K562 (cell line): ENCODE results near the gene ADIPOQ. TPM values are rescaled to one million over a fixed set of nuclear protein-coding genes. Genes with fewer than 3 reads are reported as not detected.
A peak's percentile ranks its signal among the peaks of the same experiment; 100 is the strongest.

Experiments
- ATAC-seq: fragments of 200-7000 bp; cut with Tn5 transposase; 3 replicates; pipeline ENCODE4 v1.9.1; 2020; ENCODE audit warnings: moderate library complexity
- BruUV-seq: library from RNA; stranded (reverse); fragments of 400-500 nt; replicated peaks from 2 replicates; lab custom pipeline; 2021; lab: Mats Ljungman, UMichigan
- CTCF ChIA-PET: fragments of 300-600 bp; formaldehyde crosslinking; extraction: SDS; loops from one replicate; lab custom pipeline; 2021; ENCODE audit warnings: low intra/inter-chr PET ratio; lab: Yijun Ruan, JAX
- POLR2A ChIA-PET: fragments of 300-600, 350-650 bp; sonication (Branson Sonifier 250); formaldehyde crosslinking; extraction: SDS; loops from one replicate; lab custom pipeline; 2021; ENCODE audit warnings: antibody characterized with exemption, inconsistent platforms; lab: Yijun Ruan, JAX
- DNase-seq, 4 experiments: peaks; one replicate each; pipeline versions ENCODE4 v3.0.0 to v3.0.0-alpha.2; 2011 to 2018; ENCODE audit warnings: low spot score in 3 of 4, mixed read lengths in 3 of 4; ENCODE audit errors: extremely low read depth in 1 of 4
- FAIRE-seq: peaks from 2 replicates; lab custom pipeline; 2011; peaks lifted over from hg19 to GRCh38; lab: Jason Lieb, UNC
- H2AFZ ChIP-seq: 2 replicates; pipeline ENCODE4 v1.6.0; 2011; ENCODE audit warnings: low read depth, low read length, control low read depth, inconsistent platforms
- H3K27ac ChIP-seq: fragments of 200-600 bp; 3 replicates; pipeline ENCODE4 v1.8.0; 2011; ENCODE audit warnings: low read depth, mild to moderate bottlenecking, control low read depth, inconsistent platforms, low read length, moderate library complexity, mixed read lengths; ENCODE audit errors: extremely low read depth
- H3K27me3 ChIP-seq, 2 experiments: fragments of 300-600 bp in 1 of 2; 2 replicates in 1 of 2; 3 replicates in 1 of 2; pipeline versions ENCODE4 v1.6.0 to v1.8.0; 2011; ENCODE audit warnings: inconsistent platforms in 2 of 2, low read length in 2 of 2, mild to moderate bottlenecking in 1 of 2, mixed read lengths in 1 of 2, moderate library complexity in 1 of 2; ENCODE audit not compliant: control insufficient read depth in 2 of 2, insufficient read depth in 2 of 2
- H3K36me3 ChIP-seq: fragments of 300-600 bp; 3 replicates; pipeline ENCODE4 v1.8.0; 2011; ENCODE audit warnings: mild to moderate bottlenecking, low read length, inconsistent platforms; ENCODE audit not compliant: control insufficient read depth, insufficient read depth
- H3K4me1 ChIP-seq, 2 experiments: fragments of 200-600 bp in 1 of 2; replicated peaks in 1 of 2; 2 replicates in 1 of 2; 3 replicates in 1 of 2; pipeline versions ENCODE4 v1.5.1 to v1.8.0; 2011; ENCODE audit warnings: inconsistent platforms in 2 of 2, low read length in 2 of 2, mild to moderate bottlenecking in 1 of 2, mixed read lengths in 1 of 2, moderate library complexity in 1 of 2; ENCODE audit not compliant: control insufficient read depth in 2 of 2, insufficient read depth in 2 of 2
- H3K4me2 ChIP-seq: 2 replicates; pipeline ENCODE4 v1.6.1; 2011; ENCODE audit warnings: low read length, control low read depth, inconsistent platforms, mixed read lengths; ENCODE audit not compliant: insufficient read depth
- H3K4me3 ChIP-seq: fragments of 200-600 bp; sonication (generic), shearing (Covaris generic); 2 replicates; pipeline ENCODE4 v1.5.1; 2016; ENCODE audit warnings: control low read depth, inconsistent platforms
- H3K79me2 ChIP-seq: fragments of 200-600 bp; 3 replicates; pipeline ENCODE4 v1.8.0; 2011; ENCODE audit warnings: low read length, inconsistent platforms; ENCODE audit not compliant: control insufficient read depth, insufficient read depth
- H3K9ac ChIP-seq, 2 experiments: 2 replicates each; pipeline versions ENCODE4 v1.6.0 to v1.6.1; 2011; ENCODE audit warnings: low read depth in 2 of 2, low read length in 2 of 2, control low read depth in 1 of 2, inconsistent platforms in 1 of 2, mild to moderate bottlenecking in 1 of 2, mixed read lengths in 1 of 2; ENCODE audit not compliant: insufficient read depth in 1 of 2
- H3K9me1 ChIP-seq: one replicate; pipeline ENCODE4 v1.6.0; 2011; ENCODE audit warnings: inconsistent platforms, mild to moderate bottlenecking, low read length, moderate library complexity; ENCODE audit not compliant: control insufficient read depth, insufficient read depth
- H3K9me3 ChIP-seq: replicated peaks from 2 replicates; pipeline ENCODE4 v1.5.1; 2011; ENCODE audit warnings: low read depth, low read length, inconsistent platforms; ENCODE audit not compliant: control insufficient read depth, insufficient read depth
- H4K20me1 ChIP-seq: replicated peaks from 2 replicates; pipeline ENCODE4 v1.6.1; 2011; ENCODE audit warnings: low read length, inconsistent platforms, mixed read lengths; ENCODE audit not compliant: control insufficient read depth, insufficient read depth
- ILK ChIP-seq: fragments of 450-650 bp; IDR thresholded peaks from 2 replicates; pipeline ENCODE4 v1.6.1; 2016; ENCODE audit warnings: missing genetic modification characterization, low read depth, mild to moderate bottlenecking, missing compliant biosample characterization, moderate library complexity, borderline replicate concordance
- ZSCAN32 ChIP-seq: fragments of 450-650 bp; formaldehyde crosslinking; IDR thresholded peaks from 2 replicates; pipeline ENCODE4 v1.4.0; 2020; ENCODE audit warnings: mild to moderate bottlenecking, moderate library complexity
- WGBS: fragments of 100-300 bp; shearing (Covaris generic); methylation state at CpG from one replicate; pipeline ENCODE4 v1.1.6; 2016; ENCODE audit warnings: low coverage, mixed read lengths; ENCODE audit not compliant: insufficient coverage; ENCODE audit errors: missing lambda C conversion rate; 5-methylcytosine and 5-hydroxymethylcytosine counted together
- in situ Hi-C: fragments of 300-500 bp; cut with MboI; formaldehyde crosslinking; loops from 4 replicates; pipeline ENCODE4 v1.15.0; 2018; ENCODE audit warnings: inconsistent platforms, mixed read lengths
- intact Hi-C: fragments of 100-400 bp; cut with micrococcal nuclease; formaldehyde crosslinking; loops from 2 replicates; pipeline ENCODE4 v1.14.2; 2022
- polyA plus RNA-seq, 8 experiments: library from polyadenylated mRNA; depleted of rRNA in 4 of 8; stranded (reverse) in 5 of 8; unstranded in 3 of 8; fragments of >200 nt; fragmentation: Nextera tagmentation in 2 of 8; fragmentation: Illumina TruSeq in 1 of 8; extraction: Ambion mirVana in 2 of 8; extraction: Trizol in 1 of 8; gene quantifications; 2 replicates each; pipeline versions ENCODE4 v1.2.1 to v1.2.3, GENCODE V29; 2011 to 2014; ENCODE audit warnings: inconsistent platforms in 1 of 8, missing spikeins in 1 of 8
- total RNA-seq, 7 experiments: library from RNA; depleted of rRNA in 6 of 7; stranded (reverse); fragments of >200 nt in 6 of 7; fragmentation: Illumina TruSeq in 2 of 7; extraction: Trizol in 2 of 7; gene quantifications; 2 replicates each; pipeline versions ENCODE4 v1.2.1 to v1.2.3, GENCODE V29; 2011 to 2021; ENCODE audit warnings: low replicate concordance in 1 of 7
- TF ChIP-seq, protein P1 (sequence below): fragments of 450-650 bp; IDR thresholded peaks from 2 replicates; pipeline ENCODE4 v1.6.1; 2018; ENCODE audit not compliant: partially characterized antibody
- TF ChIP-seq, protein P2 (sequence below), 2 experiments: IDR thresholded peaks; 2 replicates each; pipeline ENCODE4 v1.6.1; 2011; ENCODE audit warnings: borderline replicate concordance in 1 of 2, control low read depth in 1 of 2, low read depth in 1 of 2, low read length in 1 of 2, mild to moderate bottlenecking in 1 of 2, mixed read lengths in 1 of 2, moderate library complexity in 1 of 2; ENCODE audit not compliant: insufficient read depth in 1 of 2, insufficient read length in 1 of 2, poor library complexity in 1 of 2, severe bottlenecking in 1 of 2; ENCODE audit errors: extremely low read depth in 1 of 2
- TF ChIP-seq, protein P3 (sequence below): IDR thresholded peaks from 2 replicates; pipeline ENCODE4 v1.6.1; 2016; ENCODE audit warnings: missing genetic modification characterization, missing compliant biosample characterization

ADIPOQ gene
- total and polyA plus RNA-seq, 9 of the 15 experiments (the other 6 are each of a cell fraction or from before 2014, with no cell fraction given) = 0.01 to 0.04 (median 0.03) TPM; not detected in 4

DNA sequence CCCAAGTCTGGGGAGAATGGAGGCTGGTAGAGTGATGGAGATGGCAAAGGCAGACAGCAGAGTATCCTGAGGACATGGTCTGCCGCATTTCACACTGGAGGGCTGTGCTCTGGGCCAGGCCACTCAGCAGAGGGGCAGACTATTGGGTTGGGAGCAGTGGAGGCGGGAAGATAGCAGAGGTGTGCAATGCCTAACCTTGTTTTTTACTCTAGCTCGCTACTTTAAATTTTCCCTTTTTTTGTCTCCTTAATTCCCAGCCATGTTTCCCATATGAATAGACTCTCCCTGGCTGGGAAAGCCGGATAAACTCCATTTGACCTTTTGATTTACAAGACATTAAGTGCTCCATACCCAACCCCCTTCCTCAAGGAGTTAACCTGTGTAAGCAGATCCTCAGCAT lies 54.4 kb downstream of the ADIPOQ start:
- H4K20me1 ChIP-seq = no peaks in the 10 kb centered on the region
- in situ Hi-C loops (no loop called here), intact Hi-C loops (no loop called here)
- CTCF ChIA-PET = no interaction called here
- FAIRE-seq = no peak
- peak overlapping the region; percentile 50; the same call in 1 of the 2 replicates for H2AFZ ChIP-seq
- peak; percentile 62 for ATAC-seq
- H3K9me1 ChIP-seq = no peaks in the 10 kb centered on the region
- WGBS = 45% methylated on average over 4 of the region's 4 CpGs
- POLR2A ChIA-PET = interaction anchor here (1.5 kb wide), 1 partner anchor 15 kb away, joined by 3 read pairs; no protein-coding TSS in a partner anchor
- no peaks in the 10 kb centered on the region for H3K27me3 ChIP-seq
- peaks cover 7% of the 10 kb centered on the region in 2 experiments; a peak in 4 of 5 replicates for H3K4me1 ChIP-seq
- no peak overlapping the region for H3K4me3 ChIP-seq
- H3K9me3 ChIP-seq = 0 out of 2 replicates have a peak, but pooled peaks cover 2% of the 10 kb centered on the region
- TF ChIP-seq ILK (tag) (no peak), ZSCAN32 (CRISPR knock-in tag) (no peak)
- TF ChIP-seq, protein P1, sequence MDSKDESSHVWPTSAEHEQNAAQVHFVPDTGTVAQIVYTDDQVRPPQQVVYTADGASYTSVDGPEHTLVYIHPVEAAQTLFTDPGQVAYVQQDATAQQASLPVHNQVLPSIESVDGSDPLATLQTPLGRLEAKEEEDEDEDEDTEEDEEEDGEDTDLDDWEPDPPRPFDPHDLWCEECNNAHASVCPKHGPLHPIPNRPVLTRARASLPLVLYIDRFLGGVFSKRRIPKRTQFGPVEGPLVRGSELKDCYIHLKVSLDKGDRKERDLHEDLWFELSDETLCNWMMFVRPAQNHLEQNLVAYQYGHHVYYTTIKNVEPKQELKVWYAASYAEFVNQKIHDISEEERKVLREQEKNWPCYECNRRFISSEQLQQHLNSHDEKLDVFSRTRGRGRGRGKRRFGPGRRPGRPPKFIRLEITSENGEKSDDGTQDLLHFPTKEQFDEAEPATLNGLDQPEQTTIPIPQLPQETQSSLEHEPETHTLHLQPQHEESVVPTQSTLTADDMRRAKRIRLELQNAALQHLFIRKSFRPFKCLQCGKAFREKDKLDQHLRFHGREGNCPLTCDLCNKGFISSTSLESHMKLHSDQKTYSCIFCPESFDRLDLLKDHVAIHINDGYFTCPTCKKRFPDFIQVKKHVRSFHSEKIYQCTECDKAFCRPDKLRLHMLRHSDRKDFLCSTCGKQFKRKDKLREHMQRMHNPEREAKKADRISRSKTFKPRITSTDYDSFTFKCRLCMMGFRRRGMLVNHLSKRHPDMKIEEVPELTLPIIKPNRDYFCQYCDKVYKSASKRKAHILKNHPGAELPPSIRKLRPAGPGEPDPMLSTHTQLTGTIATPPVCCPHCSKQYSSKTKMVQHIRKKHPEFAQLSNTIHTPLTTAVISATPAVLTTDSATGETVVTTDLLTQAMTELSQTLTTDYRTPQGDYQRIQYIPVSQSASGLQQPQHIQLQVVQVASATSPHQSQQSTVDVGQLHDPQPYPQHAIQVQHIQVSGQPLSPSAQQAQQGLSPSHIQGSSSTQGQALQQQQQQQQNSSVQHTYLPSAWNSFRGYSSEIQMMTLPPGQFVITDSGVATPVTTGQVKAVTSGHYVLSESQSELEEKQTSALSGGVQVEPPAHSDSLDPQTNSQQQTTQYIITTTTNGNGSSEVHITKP = peak; percentile 83
- TF ChIP-seq, protein P2, sequence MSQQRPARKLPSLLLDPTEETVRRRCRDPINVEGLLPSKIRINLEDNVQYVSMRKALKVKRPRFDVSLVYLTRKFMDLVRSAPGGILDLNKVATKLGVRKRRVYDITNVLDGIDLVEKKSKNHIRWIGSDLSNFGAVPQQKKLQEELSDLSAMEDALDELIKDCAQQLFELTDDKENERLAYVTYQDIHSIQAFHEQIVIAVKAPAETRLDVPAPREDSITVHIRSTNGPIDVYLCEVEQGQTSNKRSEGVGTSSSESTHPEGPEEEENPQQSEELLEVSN (IDR thresholded peaks at IDR 0.05; ENCODE audit: borderline replicate concordance in 1 of 2, extremely low read depth in 1 of 2, insufficient read depth in 1 of 2, insufficient read length in 1 of 2, low read depth in 1 of 2, low read length in 1 of 2, poor library complexity in 1 of 2, severe bottlenecking in 1 of 2) = peak in 1 of 2 experiments; percentile 37
- TF ChIP-seq, protein P3, sequence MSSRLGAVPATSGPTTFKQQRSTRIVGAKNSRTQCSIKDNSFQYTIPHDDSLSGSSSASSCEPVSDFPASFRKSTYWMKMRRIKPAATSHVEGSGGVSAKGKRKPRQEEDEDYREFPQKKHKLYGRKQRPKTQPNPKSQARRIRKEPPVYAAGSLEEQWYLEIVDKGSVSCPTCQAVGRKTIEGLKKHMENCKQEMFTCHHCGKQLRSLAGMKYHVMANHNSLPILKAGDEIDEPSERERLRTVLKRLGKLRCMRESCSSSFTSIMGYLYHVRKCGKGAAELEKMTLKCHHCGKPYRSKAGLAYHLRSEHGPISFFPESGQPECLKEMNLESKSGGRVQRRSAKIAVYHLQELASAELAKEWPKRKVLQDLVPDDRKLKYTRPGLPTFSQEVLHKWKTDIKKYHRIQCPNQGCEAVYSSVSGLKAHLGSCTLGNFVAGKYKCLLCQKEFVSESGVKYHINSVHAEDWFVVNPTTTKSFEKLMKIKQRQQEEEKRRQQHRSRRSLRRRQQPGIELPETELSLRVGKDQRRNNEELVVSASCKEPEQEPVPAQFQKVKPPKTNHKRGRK = peak; percentile 76
- H3K4me2 ChIP-seq = no peak overlapping the region
- no peak overlapping the region for H3K9ac ChIP-seq
- no TSS peak for BruUV-seq
- no peak overlapping the region for H3K27ac ChIP-seq
- no peaks in the 10 kb centered on the region for H3K79me2 ChIP-seq
- DNase-seq = no peak
- no peaks in the 10 kb centered on the region for H3K36me3 ChIP-seq
